IMR-90 (cell line): ENCODE results near the gene CT47C1. TPM values are rescaled to one million over a fixed set of nuclear protein-coding genes. Genes with fewer than 3 reads are reported as not detected.

Experiments used
- ATAC-seq: fragments of 200-7000 bp; cut with Tn5 transposase; 2 replicates; pipeline ENCODE4 v1.9.1; 2020; ENCODE audit warnings: low read depth, mild to moderate bottlenecking, moderate library complexity
- BruUV-seq: library from RNA; stranded (reverse); fragments of 400-500 nt; replicated peaks from 2 replicates; lab custom pipeline; 2021; lab: Mats Ljungman, UMichigan
- CTCF ChIA-PET: fragments of 300-600 bp; formaldehyde crosslinking; extraction: SDS; loops from one replicate; lab custom pipeline; 2021; ENCODE audit warnings: antibody characterized with exemption; lab: Yijun Ruan, JAX
- POLR2A ChIA-PET: fragments of 300-600 bp; sonication (Branson Sonifier 250); formaldehyde crosslinking; loops from one replicate; lab custom pipeline; 2022; ENCODE audit warnings: antibody characterized with exemption; ENCODE audit not compliant: unreplicated experiment; lab: Charles Lee
- DNase-seq: peaks from one replicate; pipeline ENCODE4 v3.0.0; 2013
- H2AFZ ChIP-seq: replicated peaks from 2 replicates; pipeline ENCODE3; 2013; ENCODE audit warnings: low read length, mild to moderate bottlenecking; ENCODE audit not compliant: poor library complexity
- H2AK5ac ChIP-seq: 2 replicates; pipeline ENCODE4 v1.6.1; 2013; ENCODE audit warnings: low read depth, low read length, inconsistent platforms
- H2AK9ac ChIP-seq: replicated peaks from 2 replicates; pipeline ENCODE3; 2013; ENCODE audit warnings: mild to moderate bottlenecking, low read depth, low read length, moderate library complexity; ENCODE audit not compliant: poor library complexity
- H2BK120ac ChIP-seq: 2 replicates; pipeline ENCODE4 v1.6.1; 2013; ENCODE audit warnings: low read depth, low read length, inconsistent platforms
- H2BK15ac ChIP-seq: 3 replicates; pipeline ENCODE4 v1.6.1; 2013; ENCODE audit warnings: low read depth, low read length, inconsistent platforms
- H2BK20ac ChIP-seq: 2 replicates; pipeline ENCODE4 v1.6.1; 2013; ENCODE audit warnings: low read depth, mild to moderate bottlenecking, inconsistent platforms, low read length, moderate library complexity
- H2BK5ac ChIP-seq: 2 replicates; pipeline ENCODE4 v1.6.1; 2013; ENCODE audit warnings: mild to moderate bottlenecking, low read depth, low read length, inconsistent platforms; ENCODE audit not compliant: poor library complexity, severe bottlenecking
- H3K14ac ChIP-seq: replicated peaks from 2 replicates; pipeline ENCODE4 v1.6.1; 2013; ENCODE audit warnings: low read depth, low read length, inconsistent platforms
- H3K18ac ChIP-seq: 2 replicates; pipeline ENCODE4 v1.6.1; 2013; ENCODE audit warnings: low read depth, low read length, control low read depth
- H3K23ac ChIP-seq: 2 replicates; pipeline ENCODE4 v1.6.1; 2013; ENCODE audit warnings: low read depth, low read length, inconsistent platforms
- H3K27ac ChIP-seq: 2 replicates; pipeline ENCODE4 v1.5.1; 2013; ENCODE audit warnings: mild to moderate bottlenecking, control low read depth, low read length; ENCODE audit not compliant: insufficient read depth
- H3K27me3 ChIP-seq: 2 replicates; pipeline ENCODE4 v1.6.1; 2013; ENCODE audit warnings: low read length; ENCODE audit not compliant: control insufficient read depth, insufficient read depth
- H3K36me3 ChIP-seq: 2 replicates; pipeline ENCODE4 v1.6.1; 2013; ENCODE audit warnings: low read length, mixed read lengths; ENCODE audit not compliant: control insufficient read depth, insufficient read depth
- H3K4ac ChIP-seq: 2 replicates; pipeline ENCODE4 v1.6.1; 2013; ENCODE audit warnings: low read depth, low read length, inconsistent platforms
- H3K4me1 ChIP-seq: 2 replicates; pipeline ENCODE4 v1.6.1; 2013; ENCODE audit warnings: low read length, mixed read lengths; ENCODE audit not compliant: control insufficient read depth, insufficient read depth
- H3K4me2 ChIP-seq: 2 replicates; pipeline ENCODE4 v1.6.1; 2013; ENCODE audit warnings: low read depth, mild to moderate bottlenecking, control low read depth, low read length, moderate library complexity
- H3K4me3 ChIP-seq: 2 replicates; pipeline ENCODE4 v1.5.1; 2013; ENCODE audit warnings: low read depth, mild to moderate bottlenecking, control low read depth, low read length, moderate library complexity; ENCODE audit not compliant: insufficient read depth
- H3K56ac ChIP-seq: 2 replicates; pipeline ENCODE4 v1.6.1; 2013; ENCODE audit warnings: low read length, inconsistent platforms; ENCODE audit not compliant: insufficient read depth; ENCODE audit errors: extremely low read depth
- H3K79me1 ChIP-seq, 2 experiments: 2 replicates each; pipeline ENCODE4 v1.6.1; 2013; ENCODE audit warnings: low read length in 2 of 2, inconsistent platforms in 1 of 2, low read depth in 1 of 2
- H3K9ac ChIP-seq: 2 replicates; pipeline ENCODE4 v1.6.1; 2013; ENCODE audit warnings: low read depth, low read length, control low read depth
- H3K9me1 ChIP-seq: 2 replicates; pipeline ENCODE4 v1.6.1; 2013; ENCODE audit warnings: low read length, inconsistent platforms; ENCODE audit not compliant: insufficient read depth
- H3K9me3 ChIP-seq: 2 replicates; pipeline ENCODE4 v1.6.1; 2013; ENCODE audit warnings: low read length; ENCODE audit not compliant: control insufficient read depth, insufficient read depth
- H4K20me1 ChIP-seq: 2 replicates; pipeline ENCODE4 v1.6.1; 2013; ENCODE audit warnings: low read length, inconsistent platforms; ENCODE audit not compliant: insufficient read depth
- H4K5ac ChIP-seq: 2 replicates; pipeline ENCODE4 v1.6.1; 2013; ENCODE audit warnings: mild to moderate bottlenecking, low read depth, low read length, control low read depth
- H4K8ac ChIP-seq, 2 experiments: 2 replicates each; pipeline ENCODE4 v1.6.1; 2013; ENCODE audit warnings: low read depth in 2 of 2, low read length in 2 of 2, control low read depth in 1 of 2, inconsistent platforms in 1 of 2
- H4K91ac ChIP-seq: 2 replicates; pipeline ENCODE4 v1.6.1; 2013; ENCODE audit warnings: low read depth, low read length, inconsistent platforms; ENCODE audit not compliant: insufficient read depth
- CEBPB ChIP-seq: IDR thresholded peaks from 2 replicates; pipeline ENCODE4 v1.6.1; 2012; ENCODE audit warnings: low read depth, low read length, improper control_type of control experiment
- CHD1 ChIP-seq: IDR thresholded peaks from 2 replicates; pipeline ENCODE4 v1.6.1; 2012; ENCODE audit warnings: low read depth, low read length, improper control_type of control experiment
- CTCF ChIP-seq: conservative IDR thresholded peaks from 2 replicates; pipeline ENCODE4 v1.5.1; 2012; ENCODE audit warnings: mild to moderate bottlenecking, low read depth, low read length, improper control_type of control experiment
- ELK1 ChIP-seq: fragments of 150-350 bp; IDR thresholded peaks from 2 replicates; pipeline ENCODE4 v1.6.1; 2016; ENCODE audit warnings: low read depth, mild to moderate bottlenecking, low read length, moderate library complexity, borderline replicate concordance
- MAFK ChIP-seq: IDR thresholded peaks from 2 replicates; pipeline ENCODE4 v1.6.1; 2012; ENCODE audit warnings: low read depth, low read length, improper control_type of control experiment
- MAZ ChIP-seq: IDR thresholded peaks from 2 replicates; pipeline ENCODE4 v1.6.1; 2012; ENCODE audit warnings: low read depth, mild to moderate bottlenecking, low read length, improper control_type of control experiment, moderate library complexity, borderline replicate concordance
- MXI1 ChIP-seq: IDR thresholded peaks from 2 replicates; pipeline ENCODE4 v1.6.1; 2012; ENCODE audit warnings: low read depth, mild to moderate bottlenecking, low read length, moderate library complexity, borderline replicate concordance
- NFE2L2 ChIP-seq: fragments of 150-350 bp; IDR thresholded peaks from 2 replicates; pipeline ENCODE4 v1.6.1; 2016; ENCODE audit warnings: low read depth, mild to moderate bottlenecking, low read length
- POLR2A ChIP-seq: IDR thresholded peaks from 2 replicates; pipeline ENCODE4 v1.6.1; 2012; ENCODE audit warnings: mild to moderate bottlenecking, low read depth, low read length
- RAD21 ChIP-seq: IDR thresholded peaks from 2 replicates; pipeline ENCODE4 v1.6.1; 2012; ENCODE audit warnings: low read length, improper control_type of control experiment
- SMC3 ChIP-seq: fragments of 150-350 bp; IDR thresholded peaks from 2 replicates; pipeline ENCODE4 v1.6.1; 2016; ENCODE audit warnings: low read depth, mild to moderate bottlenecking, antibody characterized with exemption, low read length, moderate library complexity
- USF2 ChIP-seq: fragments of 150-350 bp; IDR thresholded peaks from 2 replicates; pipeline ENCODE4 v1.6.1; 2017; ENCODE audit warnings: mild to moderate bottlenecking, antibody characterized with exemption, low read length, low read depth
- WGBS, 2 experiments: methylation state at CpG; one replicate each; pipeline versions ENCODE4 v1.1.5 to v1.1.7; 2013; ENCODE audit warnings: missing lambda C conversion rate in 2 of 2; ENCODE audit not compliant: insufficient read length in 1 of 2; ENCODE audit errors: extremely low coverage in 2 of 2; 5-methylcytosine and 5-hydroxymethylcytosine counted together
- dilution Hi-C: fragments of 300-500 bp; cut with HindIII; formaldehyde crosslinking; loops from one replicate; pipeline ENCODE4 v1.14.3; 2018; ENCODE audit warnings: low sequenced_read_pairs; ENCODE audit not compliant: unreplicated experiment
- in situ Hi-C: fragments of 300-500 bp; cut with MboI; formaldehyde crosslinking; loops from 3 replicates; pipeline ENCODE4 v1.14.3; 2019; ENCODE audit warnings: low sequenced_read_pairs, inconsistent platforms, mixed read lengths
- intact Hi-C: fragments of 100-400 bp; cut with micrococcal nuclease; formaldehyde crosslinking; loops from 2 replicates; pipeline ENCODE4 v1.10.0; 2022
- polyA plus RNA-seq, 3 experiments: library from polyadenylated mRNA; depleted of rRNA; stranded (reverse); fragments of >200 nt; gene quantifications; 2 replicates each; pipeline ENCODE4 v1.2.3, GENCODE V29; 2012; ENCODE audit warnings: low replicate concordance in 1 of 3
- total RNA-seq: library from RNA; depleted of rRNA; stranded (reverse); fragments of >200 nt; gene quantifications from 2 replicates; pipeline ENCODE4 v1.2.3, GENCODE V29; 2012

The CT47C1 gene
- total and polyA plus RNA-seq, 2 of the 4 experiments (the other 2 are of a cell fraction), result not detected

GRCh38 chrX:119093991-119094735 lies 21.4 kb downstream of the CT47C1 start:
- no peak overlapping the region for H3K14ac ChIP-seq
- WGBS, 2 experiments, result no CpG with 5 or more reads among the region's 7 CpGs
- H3K18ac ChIP-seq, result no peak overlapping the region
- in situ Hi-C loops, result no loop called here
- H3K9me3 ChIP-seq, result no peaks in the 10 kb centered on the region
- no peak overlapping the region for H4K91ac ChIP-seq
- no peak overlapping the region for H2AK5ac ChIP-seq
- H3K9me1 ChIP-seq, result no peaks in the 10 kb centered on the region
- no peak overlapping the region for H3K4ac ChIP-seq
- H4K8ac ChIP-seq, result no peak overlapping the region
- H4K5ac ChIP-seq, result no peak overlapping the region
- dilution Hi-C loops, result no loop called here
- no peak overlapping the region for H3K56ac ChIP-seq
- no peak overlapping the region for H3K9ac ChIP-seq
- no peak overlapping the region for H3K23ac ChIP-seq
- H3K4me2 ChIP-seq, result no peak overlapping the region
- H2AK9ac ChIP-seq, result no peak overlapping the region
- H3K4me1 ChIP-seq, result no peaks in the 10 kb centered on the region
- no peak overlapping the region for H2BK20ac ChIP-seq
- ATAC-seq (peak; percentile 37), DNase-seq (peak; percentile 4)
- no peak overlapping the region for H2AFZ ChIP-seq
- no peak overlapping the region for H2BK5ac ChIP-seq
- no peak overlapping the region for H3K27ac ChIP-seq
- TF ChIP-seq POLR2A, result no peak
- no peak for TF ChIP-seq SMC3
- TF ChIP-seq CHD1, result no peak
- TF ChIP-seq RAD21, result no peak
- TF ChIP-seq USF2, result no peak
- no peak for TF ChIP-seq CEBPB
- TF ChIP-seq MAFK, result no peak
- TF ChIP-seq MAZ, result no peak
- no peak for TF ChIP-seq MXI1
- TF ChIP-seq NFE2L2, result no peak
- TF ChIP-seq ELK1, result no peak
- TF ChIP-seq CTCF, result no peak
- H3K4me3 ChIP-seq, result no peak overlapping the region
- POLR2A ChIA-PET, result no interaction called here
- H2BK120ac ChIP-seq, result no peak overlapping the region
- H4K20me1 ChIP-seq, result no peaks in the 10 kb centered on the region
- intact Hi-C loops, result no loop called here
- H3K36me3 ChIP-seq, result no peaks in the 10 kb centered on the region
- no peaks in the 10 kb centered on the region for H3K79me1 ChIP-seq
- CTCF ChIA-PET, result no interaction called here
- peaks cover 5% of the 10 kb centered on the region; the same call in 1 of the 2 replicates for H3K27me3 ChIP-seq
- no peak overlapping the region for H2BK15ac ChIP-seq
- BruUV-seq, result no TSS peak
